CD14-positive monocyte (primary cell): ENCODE data around the gene PKP3. TPM values are rescaled to one million over a fixed set of nuclear protein-coding genes. Genes with fewer than 3 reads are reported as not detected.

ENCODE experiments used
- DNase-seq, 3 donors: peaks; one replicate each; pipeline ENCODE4 v3.0.0-alpha.2; 2011 to 2022
- H2AFZ ChIP-seq: 2 replicates; pipeline ENCODE4 v1.6.0; 2012; ENCODE audit warnings: mild to moderate bottlenecking, low read depth, low read length, inconsistent platforms; ENCODE audit not compliant: insufficient read depth, poor library complexity, severe bottlenecking
- H3K27ac ChIP-seq, 2 donors: 1 replicate in 1 of 2; 2 replicates in 1 of 2; pipeline ENCODE4 v1.5.1; 2012 to 2013; ENCODE audit warnings: low read length in 2 of 2, control low read depth in 1 of 2, inconsistent platforms in 1 of 2, low read depth in 1 of 2, mild to moderate bottlenecking in 1 of 2
- H3K27me3 ChIP-seq, 2 donors: one replicate each; pipeline versions ENCODE4 v1.6.0 to v1.6.1; 2011 to 2013; ENCODE audit warnings: low read length in 2 of 2; ENCODE audit not compliant: control insufficient read depth in 2 of 2, insufficient read depth in 2 of 2
- H3K36me3 ChIP-seq, 2 donors: replicated peaks in 1 of 2; 1 replicate in 1 of 2; 2 replicates in 1 of 2; pipeline versions ENCODE4 v1.5.1 to v1.6.1; 2012 to 2013; ENCODE audit warnings: low read length in 2 of 2, control low read depth in 1 of 2, inconsistent platforms in 1 of 2, mild to moderate bottlenecking in 1 of 2; ENCODE audit not compliant: insufficient read depth in 2 of 2, control insufficient read depth in 1 of 2
- H3K4me1 ChIP-seq, 2 donors: 1 replicate in 1 of 2; 2 replicates in 1 of 2; pipeline versions ENCODE4 v1.5.1 to v1.6.1; 2012 to 2013; ENCODE audit warnings: low read length in 2 of 2, control low read depth in 1 of 2, inconsistent platforms in 1 of 2, mild to moderate bottlenecking in 1 of 2, moderate library complexity in 1 of 2; ENCODE audit not compliant: insufficient read depth in 2 of 2, control insufficient read depth in 1 of 2
- H3K4me2 ChIP-seq: replicated peaks from 2 replicates; pipeline ENCODE3; 2012; ENCODE audit warnings: low read length, moderate library complexity, mild to moderate bottlenecking; ENCODE audit not compliant: poor library complexity, severe bottlenecking; ENCODE audit errors: extremely low read depth
- H3K4me3 ChIP-seq, 3 experiments: fragments of 200-600 bp in 1 of 3; sonication (generic) in 1 of 3; replicated peaks in 1 of 3; 1 replicate in 2 of 3; 2 replicates in 1 of 3; pipeline ENCODE4 v1.5.1; 2011 to 2013; ENCODE audit warnings: low read length in 3 of 3, mild to moderate bottlenecking in 3 of 3, control low read depth in 2 of 3, low read depth in 2 of 3, inconsistent platforms in 1 of 3, moderate library complexity in 1 of 3
- H3K79me2 ChIP-seq: 2 replicates; pipeline ENCODE4 v1.6.0; 2012; ENCODE audit warnings: mild to moderate bottlenecking, control low read depth, inconsistent platforms, low read length, moderate library complexity; ENCODE audit not compliant: insufficient read depth
- H3K9ac ChIP-seq: 2 replicates; pipeline ENCODE4 v1.6.0; 2017; ENCODE audit warnings: low read length, mild to moderate bottlenecking; ENCODE audit not compliant: insufficient read depth, poor library complexity, severe bottlenecking
- H3K9me3 ChIP-seq, 2 donors: replicated peaks in 1 of 2; 1 replicate in 1 of 2; 2 replicates in 1 of 2; pipeline versions ENCODE4 v1.5.1 to v1.6.1; 2012 to 2013; ENCODE audit warnings: low read length in 2 of 2, control low read depth in 1 of 2; ENCODE audit not compliant: control insufficient read depth in 1 of 2, insufficient read depth in 1 of 2
- H4K20me1 ChIP-seq: 2 replicates; pipeline ENCODE4 v1.6.0; 2012; ENCODE audit warnings: mild to moderate bottlenecking, low read length, control low read depth, moderate library complexity; ENCODE audit not compliant: insufficient read depth
- H3K27ac Mint-ChIP-seq, 7 donors: one replicate each; pipeline ENCODE4 v1.8.0; 2020; ENCODE audit warnings: mild to moderate bottlenecking in 7 of 7, mixed read lengths in 7 of 7, moderate library complexity in 6 of 7, inconsistent platforms in 2 of 7
- H3K27me3 Mint-ChIP-seq, 3 donors: one replicate each; pipeline ENCODE4 v1.8.0; 2021 to 2022; ENCODE audit warnings: low read depth in 3 of 3, mild to moderate bottlenecking in 3 of 3, mixed read lengths in 3 of 3, moderate library complexity in 3 of 3, inconsistent platforms in 1 of 3
- H3K36me3 Mint-ChIP-seq, 2 donors: one replicate each; pipeline ENCODE4 v1.8.0; 2020; ENCODE audit warnings: mixed read lengths in 2 of 2, inconsistent platforms in 1 of 2, mild to moderate bottlenecking in 1 of 2
- H3K4me1 Mint-ChIP-seq: one replicate; pipeline ENCODE4 v1.8.0; 2020; ENCODE audit warnings: mild to moderate bottlenecking, mixed read lengths
- H3K4me3 Mint-ChIP-seq, 2 donors: one replicate each; pipeline ENCODE4 v1.8.0; 2020; ENCODE audit warnings: mild to moderate bottlenecking in 2 of 2, mixed read lengths in 2 of 2, moderate library complexity in 1 of 2
- H3K9me3 Mint-ChIP-seq, 7 donors: one replicate each; pipeline ENCODE4 v1.8.0; 2020 to 2022; ENCODE audit warnings: mixed read lengths in 7 of 7, mild to moderate bottlenecking in 6 of 7, moderate library complexity in 6 of 7, inconsistent platforms in 2 of 7
- CTCF ChIP-seq: fragments of 200-600 bp; IDR thresholded peaks from one replicate; pipeline ENCODE4 v1.8.0; 2022; ENCODE audit warnings: antibody characterized with exemption, mild to moderate bottlenecking
- WGBS: methylation state at CpG from one replicate; pipeline ENCODE4 v1.1.5; 2013; ENCODE audit warnings: missing lambda C conversion rate; ENCODE audit not compliant: insufficient coverage; 5-methylcytosine and 5-hydroxymethylcytosine counted together
- intact Hi-C, 2 donors: fragments of 100-400 bp; cut with micrococcal nuclease; formaldehyde crosslinking; loops; one replicate each; pipeline versions ENCODE4 v1.15.0 to v1.15.1; 2023
- polyA plus RNA-seq, 3 donors: library from polyadenylated mRNA; depleted of rRNA in 1 of 3; unstranded in 2 of 3; stranded (reverse) in 1 of 3; fragments of 300-500 nt in 2 of 3; fragments of >200 nt in 1 of 3; fragmentation: Illumina TruSeq in 2 of 3; gene quantifications; 1 replicate in 2 of 3; 2 replicates in 1 of 3; pipeline ENCODE4 v1.2.3, GENCODE V29; 2012 to 2021

PKP3 gene
- polyA plus RNA-seq, 3 donors = not detected

GRCh38 chr11:413120-414081, 19.4 kb downstream of the PKP3 start:
- H3K4me2 ChIP-seq = peak overlapping the region; percentile 96
- H3K36me3 Mint-ChIP-seq = no peaks in the 10 kb centered on the region
- peaks cover 41 to 51% of the 10 kb centered on the region in 2 donors for H3K4me1 ChIP-seq
- no peaks in the 10 kb centered on the region for H3K9me3 ChIP-seq
- H3K4me3 Mint-ChIP-seq = peak overlapping the region; percentile 60 to 84
- peaks cover 0 to 6% (median 6%) of the 10 kb centered on the region in 3 donors for H3K27me3 Mint-ChIP-seq
- no peak for TF ChIP-seq CTCF
- H3K27ac Mint-ChIP-seq = peak overlapping the region in 1 of 7 donors; percentile 83
- H3K9ac ChIP-seq = no peak overlapping the region
- no peaks in the 10 kb centered on the region for H3K27me3 ChIP-seq
- H3K36me3 ChIP-seq = peaks cover 0 to 2% of the 10 kb centered on the region in 2 donors
- peaks cover 41% of the 10 kb centered on the region for H3K4me1 Mint-ChIP-seq
- peaks cover 15% of the 10 kb centered on the region for H4K20me1 ChIP-seq
- intact Hi-C loops = loop anchor here in 1 of 2 donors (5.0 kb wide), 1 partner anchor 34 kb away; no protein-coding TSS in a partner anchor
- no peak overlapping the region for H3K27ac ChIP-seq
- H2AFZ ChIP-seq = no peak overlapping the region
- peaks cover 38% of the 10 kb centered on the region for H3K79me2 ChIP-seq
- DNase-seq = no peak
- 14% methylated on average over 13 of the region's 14 CpGs for WGBS
- peak overlapping the region in 2 of 3 experiments; percentile 8 to 96 for H3K4me3 ChIP-seq
- no peaks in the 10 kb centered on the region for H3K9me3 Mint-ChIP-seq

GRCh38 chr11:414318-414857, 20.4 kb downstream of the PKP3 start:
- H3K36me3 Mint-ChIP-seq = no peaks in the 10 kb centered on the region

More at GRCh38 chr11:414318-414857, 20.4 kb downstream of the PKP3 start:
- Mint-ChIP-seq H3K4me3 (peak overlapping the region; percentile 89 to 97), H3K27ac (peak overlapping the region; percentile 86 to 93 (median 90)), H3K4me1 (peaks cover 45% of the 10 kb centered on the region), H3K27me3 (peaks cover 0 to 8% (median 6%) of the 10 kb centered on the region in 3 donors), H3K9me3 (no peaks in the 10 kb centered on the region)
- H3K4me3 ChIP-seq = peak overlapping the region; percentile 41 to 96 (median 79)
- H3K27ac ChIP-seq = peak overlapping the region; percentile 56 to 90
- 2% methylated on average over 9 of the region's 9 CpGs for WGBS
- TF ChIP-seq CTCF = no peak
- H3K9me3 ChIP-seq = no peaks in the 10 kb centered on the region
- peak overlapping the region; percentile 96 for H3K4me2 ChIP-seq
- no peaks in the 10 kb centered on the region for H3K36me3 ChIP-seq
- peak overlapping the region; percentile 77 for H3K9ac ChIP-seq
- peaks cover 41 to 54% of the 10 kb centered on the region in 2 donors for H3K4me1 ChIP-seq
- peaks cover 38% of the 10 kb centered on the region for H3K79me2 ChIP-seq
- H3K27me3 ChIP-seq = no peaks in the 10 kb centered on the region
- peak overlapping the region; percentile 80 for H2AFZ ChIP-seq
- intact Hi-C loops = loop anchor here in 1 of 2 donors (5.0 kb wide), 1 partner anchor 33 kb away; no protein-coding TSS in a partner anchor
- H4K20me1 ChIP-seq = peaks cover 15% of the 10 kb centered on the region
- DNase-seq = no peak
